Activated gamma-delta T cell treated with Interleukin-2 at 50 U/mL for 16 hours (primary cell): ENCODE measurements around the gene DNTT.

ENCODE experiments used
- DNase-seq: peaks from one replicate; pipeline ENCODE4 v3.0.0-alpha.2; 2020

Gene DNTT

GRCh38 chr10:96304230-96304629 lies at the start of gene DNTT:
TSS of gene DNTT (plus strand) at chr10:96304434. CDS start at chr10:96304498, 64 bp downstream.
- no peak for DNase-seq

- no peak for DNase-seq
Observed at GRCh38 chr10:96254976-96255375, 49.3 kb upstream of the DNTT start.

- no peak for DNase-seq
Observed at GRCh38 chr10:96255549-96256333, 48.5 kb upstream of the DNTT start.

- DNase-seq, result no peak
Observed at GRCh38 chr10:96257944-96258343, 46.3 kb upstream of the DNTT start.

- no peak for DNase-seq
Observed at GRCh38 chr10:96259150-96259549, 45.1 kb upstream of the DNTT start.

GRCh38 chr10:96260014-96260413 lies 44.2 kb upstream of the DNTT start:
- DNase-seq, result no peak

- no peak for DNase-seq
Observed at GRCh38 chr10:96261132-96261531, 43.1 kb upstream of the DNTT start.

GRCh38 chr10:96261930-96262329 lies 42.3 kb upstream of the DNTT start:
- no peak for DNase-seq

GRCh38 chr10:96263176-96263575 lies 41.1 kb upstream of the DNTT start:
- no peak for DNase-seq

- DNase-seq, result no peak
Observed at GRCh38 chr10:96263669-96264068, 40.6 kb upstream of the DNTT start.

GRCh38 chr10:96264938-96265337 lies 39.3 kb upstream of the DNTT start:
- DNase-seq, result no peak

- DNase-seq, result no peak
Observed at GRCh38 chr10:96266118-96266770, 38.0 kb upstream of the DNTT start.

- no peak for DNase-seq
Observed at GRCh38 chr10:96267234-96267705, 37.0 kb upstream of the DNTT start.

GRCh38 chr10:96268341-96268909 lies 35.8 kb upstream of the DNTT start:
- no peak for DNase-seq

GRCh38 chr10:96269438-96270300 lies 34.6 kb upstream of the DNTT start:
- no peak for DNase-seq

- DNase-seq, result no peak
Observed at GRCh38 chr10:96270571-96270970, 33.7 kb upstream of the DNTT start.

- no peak for DNase-seq
Observed at GRCh38 chr10:96271016-96271815, 33.0 kb upstream of the DNTT start, which contains the start of gene BLNK. TSS of gene BLNK (minus strand) at chr10:96271569. CDS start at chr10:96271398, 171 bp downstream.

- no peak for DNase-seq
Observed at GRCh38 chr10:96272316-96273280, 31.6 kb upstream of the DNTT start.

- no peak for DNase-seq
Observed at GRCh38 chr10:96275685-96276418, 28.4 kb upstream of the DNTT start.

- no peak for DNase-seq
Observed at GRCh38 chr10:96276426-96276825, 27.8 kb upstream of the DNTT start.
